ENCODE results near the gene TMA16.
"Not testable (repeated sequence)": the region's sequence is repeated elsewhere in the genome, so short reads cannot be mapped to it uniquely, and the experiment has no call there.

The TMA16 gene

DNA sequence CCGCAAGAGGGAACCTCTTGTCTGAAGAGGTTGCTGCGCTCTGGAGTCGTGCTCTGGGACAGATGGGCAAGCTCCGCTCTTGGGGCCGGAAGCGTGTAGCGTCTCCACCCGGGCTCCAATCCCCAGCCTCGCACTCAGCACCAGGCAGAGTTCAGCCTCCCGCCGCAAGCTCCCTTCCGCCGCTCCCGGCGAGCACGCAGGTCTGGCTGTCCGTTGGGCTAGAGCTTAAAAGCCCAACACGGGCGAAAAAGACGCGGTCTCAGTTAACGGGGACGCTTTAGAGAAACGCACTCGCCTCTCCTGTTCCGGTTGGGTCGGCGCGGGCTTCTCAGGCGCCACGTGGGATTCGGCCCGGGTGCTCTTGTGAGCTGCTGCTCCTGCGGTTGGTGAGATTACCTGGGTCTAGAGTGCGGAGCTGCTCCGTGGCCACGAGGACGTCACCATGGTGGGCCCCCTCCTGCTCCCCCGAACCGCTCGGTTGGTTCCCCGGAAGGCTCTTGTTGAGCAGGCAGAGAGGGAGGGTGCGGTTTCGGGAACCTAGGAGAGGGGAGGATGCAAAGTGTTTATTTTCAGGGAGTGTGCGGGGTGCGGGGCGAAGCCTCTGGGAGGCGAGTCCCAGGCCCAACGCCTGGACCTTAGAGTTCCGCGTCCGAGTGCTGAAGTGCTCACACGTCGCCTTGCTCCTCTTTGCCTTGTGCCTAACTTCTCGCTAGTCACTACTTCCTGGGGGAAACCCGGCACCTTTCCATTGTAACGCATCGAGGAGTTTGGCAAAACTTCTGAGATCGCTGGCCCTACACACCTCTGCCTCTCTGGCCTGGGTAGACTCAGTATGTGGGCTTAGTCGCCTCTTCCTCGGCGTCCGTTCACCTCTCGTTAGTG is at the start of gene TMA16:
Gene TMA16 (plus strand): TSS at position 331 of the 882 bp plus-strand sequence. CDS start 112 bp downstream, at position 443.
- peak; percentile 71 for DNase-seq

GRCh38 chr4:163447023-163447422 is 47.5 kb upstream of the TMA16 start:
- not testable (repeated sequence) for DNase-seq

DNA sequence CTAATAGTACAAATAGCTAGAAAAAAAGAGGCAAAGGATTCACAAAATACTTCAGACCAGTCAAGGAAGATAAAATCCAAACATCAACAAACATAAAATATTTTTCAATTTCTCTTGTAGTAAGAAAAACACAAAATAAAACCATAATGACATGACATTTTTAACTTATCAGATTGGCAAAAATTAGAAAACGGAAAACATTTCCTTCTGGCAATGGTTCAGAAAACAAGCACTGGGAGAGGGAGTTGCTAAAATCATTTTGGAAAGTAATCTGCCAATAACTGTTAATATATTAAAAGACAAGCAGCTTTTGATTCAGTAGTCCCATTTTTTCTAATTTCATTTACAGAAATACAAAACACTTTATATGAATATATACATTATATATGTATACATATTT is 47.0 kb upstream of the TMA16 start:
- no peak for DNase-seq

DNA sequence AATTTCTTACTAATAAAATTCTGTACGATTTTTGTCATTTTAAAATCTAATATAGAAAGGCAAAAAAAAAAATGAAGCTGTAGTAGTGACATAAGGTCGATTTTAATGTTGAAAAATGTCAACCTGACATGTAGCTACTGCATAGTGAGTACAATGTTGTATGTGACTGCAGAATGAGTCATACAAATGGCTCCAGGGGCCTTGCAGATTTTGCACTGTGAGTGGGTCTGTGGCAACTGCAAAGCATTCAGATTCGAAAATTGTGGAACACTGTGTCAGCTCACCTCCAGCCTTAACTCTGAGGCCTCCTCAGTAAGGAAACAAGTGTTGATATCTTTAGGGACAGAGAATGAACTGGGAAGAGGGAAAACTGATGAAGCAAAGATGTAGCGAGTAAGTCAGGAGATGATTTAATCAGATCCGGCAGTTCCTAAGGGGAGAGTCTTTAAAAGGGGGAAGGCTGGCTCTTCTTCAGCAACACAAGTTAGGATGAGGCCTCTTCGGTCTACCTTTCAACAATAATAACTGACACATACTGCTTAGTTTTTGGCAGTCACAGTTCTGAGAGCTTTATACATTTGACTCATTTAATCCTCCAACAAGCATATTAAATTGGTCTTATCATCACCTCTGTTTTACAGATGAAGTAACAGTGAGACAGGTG is 45.8 kb upstream of the TMA16 start:
- DNase-seq = no peak

GRCh38 chr4:163462556-163462955 is 31.9 kb upstream of the TMA16 start:
- DNase-seq = no peak

DNA sequence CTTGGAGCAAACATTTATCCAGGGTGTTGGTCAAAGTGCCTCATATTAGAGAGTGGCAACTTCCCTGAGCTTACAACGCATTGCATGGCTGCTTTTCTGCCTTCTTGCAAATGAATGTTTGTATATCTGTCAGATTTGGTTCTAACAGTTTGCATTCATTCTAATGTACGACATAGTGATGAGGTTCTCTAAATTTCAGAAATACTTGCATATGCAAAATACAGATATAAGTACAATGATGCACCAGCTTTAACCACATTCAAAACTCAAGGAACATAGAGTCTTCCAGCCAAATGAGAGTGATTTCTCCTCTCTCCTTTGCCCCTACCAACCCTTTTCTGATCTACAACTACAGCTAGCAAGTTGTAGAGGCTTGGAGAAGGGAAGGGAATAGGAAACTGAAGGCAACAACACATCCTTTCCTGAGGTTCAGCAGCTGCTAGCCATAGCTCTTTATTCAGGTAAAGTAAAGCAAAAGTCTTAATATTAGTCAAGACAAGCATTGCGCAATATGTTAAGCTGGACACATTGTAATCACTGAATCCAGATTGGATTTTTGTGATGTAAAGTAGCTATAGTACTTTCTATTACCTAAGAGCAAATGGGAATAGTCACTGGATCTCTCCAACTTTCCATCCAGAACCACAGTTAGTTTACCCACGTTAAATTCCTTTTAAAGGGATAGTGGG is 27.3 kb upstream of the TMA16 start:
- DNase-seq = no peak

DNA sequence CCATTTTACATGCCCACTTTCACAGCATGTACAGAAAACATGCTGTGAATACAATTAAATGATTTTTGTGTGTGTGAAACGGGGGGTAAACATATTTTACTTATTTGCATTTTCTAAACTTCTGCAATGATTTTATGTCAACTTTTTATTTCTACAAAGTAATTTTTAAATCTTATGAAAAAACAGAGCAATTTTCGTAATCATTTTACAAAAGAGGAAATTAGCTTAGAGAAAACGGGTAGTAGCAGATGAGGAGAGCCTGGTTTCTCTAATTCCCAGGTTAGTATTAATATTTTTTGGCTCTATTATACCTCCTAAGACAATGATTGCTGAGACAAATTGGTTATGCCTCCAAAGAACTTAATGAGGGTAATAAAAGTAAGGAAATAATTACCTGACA is 24.1 kb upstream of the TMA16 start:
- no peak for DNase-seq

DNA sequence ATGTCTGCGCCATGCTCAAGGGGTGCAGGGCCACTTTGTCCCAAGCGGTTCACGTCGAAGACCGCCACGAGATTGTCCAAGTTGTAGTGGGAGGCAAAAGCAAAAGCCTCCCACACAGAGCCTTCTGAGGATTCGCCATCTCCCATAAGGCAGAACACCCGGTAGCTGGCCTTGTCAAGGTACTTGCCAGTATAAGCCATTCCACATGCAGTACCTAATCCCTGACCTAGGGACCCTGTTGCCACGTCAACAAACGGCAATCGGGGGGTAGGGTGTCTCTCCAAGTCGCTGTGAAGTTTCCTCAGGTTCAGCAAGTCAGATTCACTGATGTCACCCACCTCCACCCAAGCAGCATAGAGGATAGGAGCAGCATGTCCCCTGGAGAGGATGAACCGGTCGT is 21.4 kb upstream of the TMA16 start:
- no peak for DNase-seq

- no peak for DNase-seq
Observed at GRCh38 chr4:163473576-163473975, 20.9 kb upstream of the TMA16 start, which contains the start of gene TKTL2. TSS of gene TKTL2 (minus strand) at chr4:163473754. CDS start at chr4:163473734, 20 bp downstream.

DNA sequence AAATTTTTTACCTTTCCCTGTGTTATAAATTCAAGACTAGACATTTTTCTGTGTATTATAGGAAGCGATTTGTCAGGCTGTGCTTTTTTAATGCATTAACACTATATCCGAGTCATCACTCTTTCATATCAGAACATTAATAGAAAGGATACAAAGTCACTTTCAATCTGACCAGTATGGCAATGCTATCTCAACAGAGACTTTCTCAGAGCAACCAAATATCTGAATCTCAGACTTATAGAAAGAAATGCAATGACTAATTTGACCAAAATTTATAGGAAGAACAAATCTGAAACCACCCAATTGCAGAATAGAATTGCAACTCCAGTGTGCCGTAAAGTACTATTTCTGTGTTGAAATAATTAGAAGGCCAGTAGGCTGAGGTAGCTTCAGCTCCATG is 20.5 kb upstream of the TMA16 start:
- DNase-seq = no peak

GRCh38 chr4:163476761-163477438 is 17.6 kb upstream of the TMA16 start:
- no peak for DNase-seq

GRCh38 chr4:163482190-163482589 is 12.3 kb upstream of the TMA16 start:
- no peak for DNase-seq

DNA sequence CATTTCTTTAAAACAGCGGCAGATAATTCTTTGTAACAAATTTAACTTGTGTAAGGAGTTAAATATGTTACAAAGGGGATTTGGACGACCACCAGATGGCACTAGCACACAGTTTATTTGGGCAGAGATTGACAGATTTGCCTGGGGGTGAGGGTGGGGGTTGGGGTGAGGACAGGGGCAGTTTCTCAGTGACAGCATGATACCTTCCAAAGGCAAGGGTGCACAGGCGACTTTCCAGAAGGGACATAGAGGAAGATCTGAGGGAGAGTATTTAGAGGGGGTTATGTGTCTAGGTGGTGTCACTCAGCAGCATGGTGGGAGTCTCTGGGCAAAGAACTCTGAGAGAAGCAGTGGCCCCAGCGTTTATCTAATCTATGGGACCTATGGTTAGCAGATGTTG is 9.6 kb upstream of the TMA16 start:
- no peak for DNase-seq

DNA sequence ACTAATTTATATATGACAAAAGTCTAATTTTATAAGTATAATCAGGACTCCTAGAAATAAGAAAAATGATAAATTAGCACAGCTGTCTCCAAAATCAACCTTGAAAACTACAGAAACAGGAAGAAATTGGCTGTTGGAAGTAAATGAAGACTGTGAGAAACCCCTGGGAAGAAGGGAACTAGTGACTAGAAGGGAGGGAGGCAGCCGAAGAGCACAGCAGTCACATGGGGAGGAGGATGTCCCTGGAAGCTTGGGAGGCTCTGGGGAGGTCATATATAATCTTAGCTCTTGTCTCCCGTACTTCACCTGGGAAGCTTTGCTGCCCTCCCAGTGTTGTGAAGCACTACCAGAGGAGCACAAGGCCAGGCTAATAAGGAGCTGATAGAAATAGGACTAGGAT is 8.9 kb upstream of the TMA16 start:
- no peak for DNase-seq

GRCh38 chr4:163486321-163486720 is 8.2 kb upstream of the TMA16 start:
- DNase-seq = no peak

DNA sequence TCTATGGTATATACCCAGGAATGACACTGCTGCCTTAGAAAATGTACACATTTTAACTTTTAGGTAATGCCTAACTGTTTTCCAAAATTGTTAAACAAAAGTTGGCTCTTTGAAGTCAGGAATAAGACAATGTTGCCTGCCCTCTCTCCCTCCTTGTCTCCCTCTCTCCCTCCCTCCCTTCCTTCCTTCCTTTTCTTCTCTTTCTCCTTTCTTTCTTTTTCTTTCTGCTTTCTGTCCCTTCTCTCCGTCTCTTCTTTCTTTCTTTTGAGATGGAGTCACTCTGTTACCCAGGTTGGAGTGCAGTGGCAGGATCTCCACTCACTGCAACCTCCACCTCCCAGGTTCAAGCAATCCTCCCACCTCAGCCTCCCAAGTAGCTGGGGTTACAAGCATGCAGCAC is 4.6 kb upstream of the TMA16 start:
- DNase-seq = no peak

GRCh38 chr4:163492951-163493504 is 1.5 kb upstream of the TMA16 start:
- no peak for DNase-seq

GRCh38 chr4:163493643-163494359 is 689 bp upstream of the TMA16 start:
- no peak for DNase-seq

DNA sequence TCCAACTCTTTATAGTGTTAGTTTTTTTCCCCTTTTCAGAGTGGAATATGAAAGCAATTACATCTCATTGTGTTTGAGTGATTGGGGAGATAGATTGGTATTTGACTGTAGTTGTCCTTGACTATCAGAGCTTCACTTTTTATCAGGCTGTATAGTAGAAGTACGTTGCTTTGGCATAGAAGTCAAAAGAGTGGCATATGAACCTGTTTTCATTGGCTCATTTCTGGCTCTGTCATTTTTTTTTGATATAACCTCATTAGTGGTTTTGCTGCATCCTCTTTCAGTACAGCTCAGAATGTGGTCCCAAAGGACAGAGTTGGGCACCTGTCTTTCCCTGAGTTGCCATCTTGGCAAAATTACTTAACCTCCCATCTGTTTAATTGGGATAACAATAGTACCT is 1.4 kb downstream of the TMA16 start:
- DNase-seq = peak; percentile 1

DNA sequence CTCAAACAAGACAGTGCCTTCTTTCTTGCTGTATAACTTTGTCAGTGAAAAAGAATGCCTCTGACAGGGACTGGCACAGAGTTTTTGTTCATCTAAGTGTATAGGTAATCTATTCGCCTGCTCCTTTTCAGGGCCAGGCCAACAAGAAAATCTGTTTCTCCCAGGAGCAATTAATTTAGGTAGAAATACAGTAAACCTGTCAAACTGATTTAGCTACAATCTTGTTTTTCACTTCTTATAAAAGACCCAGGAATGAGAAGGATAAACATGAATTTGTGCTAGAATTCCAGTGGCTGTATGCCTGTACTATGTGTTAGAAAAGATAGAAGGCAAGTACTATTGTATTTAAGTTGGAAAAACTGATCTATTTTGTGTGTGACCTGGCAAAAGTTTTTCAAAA is 6.1 kb downstream of the TMA16 start:
- DNase-seq = no peak

DNA sequence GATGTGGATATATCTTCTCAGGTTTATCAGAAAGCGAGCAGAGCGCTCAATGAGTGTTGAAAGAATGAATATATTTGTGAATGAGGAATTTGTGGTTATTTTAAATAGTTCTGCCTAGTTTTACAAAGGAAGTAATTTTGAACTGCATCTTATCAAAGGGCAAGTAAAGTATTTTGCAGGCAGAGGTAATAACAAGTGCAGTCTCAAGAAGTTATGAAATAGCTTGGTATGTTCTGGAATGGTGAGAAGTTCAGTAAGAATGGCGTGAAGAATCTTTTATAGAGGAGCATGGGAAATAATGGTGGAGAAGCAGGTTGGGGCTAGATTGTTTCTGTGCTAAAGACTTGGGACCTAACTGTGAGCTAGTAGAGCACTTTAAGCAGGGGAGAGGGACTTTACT is 10.9 kb downstream of the TMA16 start:
- DNase-seq = no peak

DNA sequence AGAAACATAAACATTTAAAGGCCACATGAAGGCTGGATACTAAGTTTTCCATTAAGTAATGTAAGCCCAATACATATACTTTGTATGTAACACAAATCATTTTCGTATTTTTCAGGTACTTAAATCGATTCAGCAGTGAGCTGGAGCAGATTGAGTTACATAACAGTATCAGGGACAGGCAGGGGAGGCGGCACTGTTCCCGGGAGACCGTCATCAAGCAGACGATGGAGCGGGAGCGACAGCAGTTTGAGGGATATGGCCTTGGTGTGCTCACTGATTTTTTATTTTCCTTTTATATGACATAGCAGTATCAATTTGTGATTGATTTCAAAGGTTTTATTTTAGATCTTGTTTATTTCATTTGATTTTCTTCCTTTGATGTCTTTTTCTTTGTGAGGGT is 20.7 kb downstream of the TMA16 start:
- DNase-seq = no peak
